Chondrocyte (in vitro differentiated cells): ENCODE measurements around the gene VWC2. TPM values are rescaled to one million over a fixed set of nuclear protein-coding genes. Genes with fewer than 3 reads are reported as not detected.

Source experiments
- DNase-seq: peaks from one replicate; pipeline ENCODE4 v3.0.0; 2021; ENCODE audit warnings: mixed read lengths, low spot score
- H3K27ac Mint-ChIP-seq: one replicate; pipeline ENCODE4 v1.8.0; 2021; ENCODE audit warnings: mild to moderate bottlenecking, moderate library complexity, mixed read lengths; ENCODE audit not compliant: unreplicated experiment
- H3K27me3 Mint-ChIP-seq: 2 replicates; pipeline ENCODE4 v1.8.0; 2021; ENCODE audit warnings: low read depth, mixed read lengths
- H3K36me3 Mint-ChIP-seq: 2 replicates; pipeline ENCODE4 v1.8.0; 2021; ENCODE audit warnings: low read depth, mixed read lengths
- H3K4me1 Mint-ChIP-seq: 2 replicates; pipeline ENCODE4 v1.8.0; 2021; ENCODE audit warnings: low read depth, mild to moderate bottlenecking, mixed read lengths
- H3K4me3 Mint-ChIP-seq: one replicate; pipeline ENCODE4 v1.8.0; 2021; ENCODE audit warnings: mild to moderate bottlenecking, moderate library complexity, mixed read lengths; ENCODE audit not compliant: unreplicated experiment
- H3K9me3 Mint-ChIP-seq: 2 replicates; pipeline ENCODE4 v1.8.0; 2021; ENCODE audit warnings: low read depth, mixed read lengths
- total RNA-seq: library from RNA; stranded (reverse); gene quantifications from 3 replicates; pipeline ENCODE4 v1.2.1, GENCODE V29; 2021
- TF ChIP-seq, protein P1 (sequence below): fragments of 200-600 bp; sonication (generic); IDR thresholded peaks from 2 replicates; pipeline ENCODE4 v1.5.0; 2021; ENCODE audit warnings: antibody characterized with exemption, mild to moderate bottlenecking, moderate library complexity

The VWC2 gene
- total RNA-seq, 1 donor from 2014 or later: not detected

- Mint-ChIP-seq H3K27ac (no peak overlapping the region), H3K4me3 (no peak overlapping the region), H3K36me3 (no peaks in the 10 kb centered on the region), H3K9me3 (no peaks in the 10 kb centered on the region), H3K27me3 (peaks cover 10% of the 10 kb centered on the region), H3K4me1 (no peaks in the 10 kb centered on the region)
- TF ChIP-seq, protein P1, sequence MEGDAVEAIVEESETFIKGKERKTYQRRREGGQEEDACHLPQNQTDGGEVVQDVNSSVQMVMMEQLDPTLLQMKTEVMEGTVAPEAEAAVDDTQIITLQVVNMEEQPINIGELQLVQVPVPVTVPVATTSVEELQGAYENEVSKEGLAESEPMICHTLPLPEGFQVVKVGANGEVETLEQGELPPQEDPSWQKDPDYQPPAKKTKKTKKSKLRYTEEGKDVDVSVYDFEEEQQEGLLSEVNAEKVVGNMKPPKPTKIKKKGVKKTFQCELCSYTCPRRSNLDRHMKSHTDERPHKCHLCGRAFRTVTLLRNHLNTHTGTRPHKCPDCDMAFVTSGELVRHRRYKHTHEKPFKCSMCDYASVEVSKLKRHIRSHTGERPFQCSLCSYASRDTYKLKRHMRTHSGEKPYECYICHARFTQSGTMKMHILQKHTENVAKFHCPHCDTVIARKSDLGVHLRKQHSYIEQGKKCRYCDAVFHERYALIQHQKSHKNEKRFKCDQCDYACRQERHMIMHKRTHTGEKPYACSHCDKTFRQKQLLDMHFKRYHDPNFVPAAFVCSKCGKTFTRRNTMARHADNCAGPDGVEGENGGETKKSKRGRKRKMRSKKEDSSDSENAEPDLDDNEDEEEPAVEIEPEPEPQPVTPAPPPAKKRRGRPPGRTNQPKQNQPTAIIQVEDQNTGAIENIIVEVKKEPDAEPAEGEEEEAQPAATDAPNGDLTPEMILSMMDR: no peak
- DNase-seq: no peak
These were observed 86.9 kb downstream of the VWC2 start for GRCh38 chr7:49860293-49860692.

GRCh38 chr7:49866076-49866735 is 92.8 kb downstream of the VWC2 start:
- TF ChIP-seq, protein P1: no peak
- no peak overlapping the region for H3K4me3 Mint-ChIP-seq
- no peaks in the 10 kb centered on the region for H3K4me1 Mint-ChIP-seq
- H3K9me3 Mint-ChIP-seq: no peaks in the 10 kb centered on the region
- H3K36me3 Mint-ChIP-seq: no peaks in the 10 kb centered on the region
- no peak overlapping the region for H3K27ac Mint-ChIP-seq
- H3K27me3 Mint-ChIP-seq: peaks cover 7% of the 10 kb centered on the region
- no peak for DNase-seq

- Mint-ChIP-seq H3K4me3 (no peak overlapping the region), H3K27ac (no peak overlapping the region), H3K4me1 (no peaks in the 10 kb centered on the region), H3K9me3 (no peaks in the 10 kb centered on the region), H3K36me3 (no peaks in the 10 kb centered on the region), H3K27me3 (peaks cover 7% of the 10 kb centered on the region)
- TF ChIP-seq, protein P1: no peak
- no peak for DNase-seq
These were observed 93.5 kb downstream of the VWC2 start for GRCh38 chr7:49866910-49867309.

- H3K4me3 Mint-ChIP-seq: no peak overlapping the region
- H3K4me1 Mint-ChIP-seq: no peaks in the 10 kb centered on the region
- no peaks in the 10 kb centered on the region for H3K27me3 Mint-ChIP-seq
These were observed 100.0 kb downstream of the VWC2 start for GRCh38 chr7:49873420-49873819.

DNA sequence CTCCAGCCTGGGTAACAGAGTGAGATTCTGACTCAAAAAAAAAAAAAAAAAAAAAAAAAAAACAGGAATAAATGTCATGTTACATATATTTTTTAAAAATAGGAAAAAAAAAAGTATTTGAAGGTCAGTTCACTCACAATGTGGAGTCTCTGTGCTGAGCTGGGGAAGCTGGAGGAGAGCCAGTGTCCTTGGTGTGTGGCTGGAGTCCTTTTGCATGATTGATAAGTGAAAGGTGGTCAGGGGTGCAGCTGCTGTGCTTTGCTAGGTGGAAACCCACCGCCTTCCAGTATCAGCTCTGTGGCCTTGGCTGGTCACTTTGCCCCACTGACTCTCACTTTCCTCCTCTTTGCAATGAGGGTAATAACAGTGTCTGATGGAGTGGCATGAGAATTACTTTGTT is 101.9 kb downstream of the VWC2 start:
- Mint-ChIP-seq H3K4me3 (no peak overlapping the region), H3K36me3 (no peaks in the 10 kb centered on the region), H3K27ac (no peak overlapping the region), H3K4me1 (no peaks in the 10 kb centered on the region), H3K9me3 (no peaks in the 10 kb centered on the region), H3K27me3 (peaks cover 2% of the 10 kb centered on the region)
- TF ChIP-seq, protein P1: no peak
- no peak for DNase-seq

More at GRCh38 chr7:49873420-49873819, 100.0 kb downstream of the VWC2 start:
- DNase-seq: no peak
- Mint-ChIP-seq H3K36me3 (no peaks in the 10 kb centered on the region), H3K27ac (no peak overlapping the region), H3K9me3 (no peaks in the 10 kb centered on the region)
- TF ChIP-seq, protein P1: no peak
